Mesenchymal stem cell (in vitro differentiated cells and primary cell): ENCODE results near the gene HNRNPUL1.
"Not testable (repeated sequence)": the region's sequence is repeated elsewhere in the genome, so short reads cannot be mapped to it uniquely, and the experiment has no call there.

Experiments used
- DNase-seq: peaks from one replicate; pipeline ENCODE4 v3.0.0-alpha.2; 2013
- H2AFZ ChIP-seq: one replicate; pipeline ENCODE4 v1.6.1; 2013; ENCODE audit warnings: low read depth, mild to moderate bottlenecking, control low read depth, inconsistent platforms, low read length, moderate library complexity
- H2AK5ac ChIP-seq: 2 replicates; pipeline ENCODE4 v1.6.1; 2013; ENCODE audit warnings: low read length, moderate library complexity, mild to moderate bottlenecking, inconsistent platforms; ENCODE audit not compliant: severe bottlenecking
- H2BK120ac ChIP-seq: one replicate; pipeline ENCODE4 v1.6.1; 2013; ENCODE audit warnings: low read depth, mild to moderate bottlenecking, inconsistent platforms, low read length, moderate library complexity
- H2BK12ac ChIP-seq, 2 experiments: one replicate each; pipeline ENCODE4 v1.6.1; 2013; ENCODE audit warnings: inconsistent platforms in 2 of 2, low read length in 2 of 2, mild to moderate bottlenecking in 2 of 2, moderate library complexity in 2 of 2, control low read depth in 1 of 2
- H2BK15ac ChIP-seq: one replicate; pipeline ENCODE4 v1.6.1; 2013; ENCODE audit warnings: mild to moderate bottlenecking, low read depth, inconsistent platforms; ENCODE audit not compliant: poor library complexity, severe bottlenecking
- H2BK5ac ChIP-seq: 2 replicates; pipeline ENCODE4 v1.6.1; 2013; ENCODE audit warnings: low read depth, mild to moderate bottlenecking, low read length, control low read depth, inconsistent platforms; ENCODE audit not compliant: poor library complexity, severe bottlenecking
- H3K14ac ChIP-seq, 2 experiments: one replicate each; pipeline ENCODE4 v1.6.1; 2013; ENCODE audit warnings: inconsistent platforms in 2 of 2, low read length in 2 of 2, control low read depth in 1 of 2, mild to moderate bottlenecking in 1 of 2, moderate library complexity in 1 of 2
- H3K18ac ChIP-seq, 2 experiments: one replicate each; pipeline ENCODE4 v1.6.1; 2013; ENCODE audit warnings: inconsistent platforms in 2 of 2, low read length in 2 of 2, control low read depth in 1 of 2, low read depth in 1 of 2, mild to moderate bottlenecking in 1 of 2
- H3K23ac ChIP-seq, 2 experiments: one replicate each; pipeline ENCODE4 v1.6.1; 2013; ENCODE audit warnings: inconsistent platforms in 2 of 2, low read length in 2 of 2, mild to moderate bottlenecking in 2 of 2, moderate library complexity in 2 of 2, control low read depth in 1 of 2
- H3K27ac ChIP-seq: 2 replicates; pipeline ENCODE4 v1.5.1; 2013; ENCODE audit warnings: mild to moderate bottlenecking, moderate library complexity, low read length, control low read depth, inconsistent platforms; ENCODE audit not compliant: poor library complexity, severe bottlenecking
- H3K27me3 ChIP-seq, 2 experiments: 2 replicates each; pipeline versions ENCODE4 v1.6.1 to v1.7.0; 2013; ENCODE audit warnings: low read length in 2 of 2, mild to moderate bottlenecking in 2 of 2, moderate library complexity in 2 of 2, control low read depth in 1 of 2, inconsistent platforms in 1 of 2; ENCODE audit not compliant: control insufficient read depth in 1 of 2, insufficient read depth in 1 of 2
- H3K36me3 ChIP-seq, 2 experiments: 2 replicates each; pipeline versions ENCODE4 v1.6.1 to v1.7.0; 2013; ENCODE audit warnings: low read length in 2 of 2, control low read depth in 1 of 2, inconsistent platforms in 1 of 2, low read depth in 1 of 2, mild to moderate bottlenecking in 1 of 2; ENCODE audit not compliant: insufficient read depth in 2 of 2, control insufficient read depth in 1 of 2
- H3K4ac ChIP-seq, 2 experiments: one replicate each; pipeline ENCODE4 v1.6.1; 2013; ENCODE audit warnings: inconsistent platforms in 2 of 2, low read length in 2 of 2, mild to moderate bottlenecking in 2 of 2, moderate library complexity in 2 of 2, control low read depth in 1 of 2, low read depth in 1 of 2
- H3K4me1 ChIP-seq: 2 replicates; pipeline ENCODE4 v1.6.1; 2013; ENCODE audit warnings: low read depth, low read length, control low read depth; ENCODE audit not compliant: control insufficient read depth, insufficient read depth
- H3K4me2 ChIP-seq: 2 replicates; pipeline ENCODE4 v1.6.1; 2013; ENCODE audit warnings: low read length, mild to moderate bottlenecking, inconsistent platforms; ENCODE audit not compliant: poor library complexity, severe bottlenecking
- H3K4me3 ChIP-seq, 2 experiments: 2 replicates each; pipeline versions ENCODE4 v1.5.1 to v1.7.0; 2013; ENCODE audit warnings: low read length in 2 of 2, mild to moderate bottlenecking in 2 of 2, control low read depth in 1 of 2, low read depth in 1 of 2; ENCODE audit not compliant: insufficient read depth in 1 of 2
- H3K79me1 ChIP-seq: replicated peaks from 2 replicates; pipeline ENCODE4 v1.6.1; 2013; ENCODE audit warnings: mild to moderate bottlenecking, control low read depth, low read length, inconsistent platforms; ENCODE audit not compliant: poor library complexity, severe bottlenecking
- H3K9ac ChIP-seq: 2 replicates; pipeline ENCODE4 v1.7.0; 2013; ENCODE audit warnings: mild to moderate bottlenecking, low read length, moderate library complexity
- H3K9me3 ChIP-seq: 2 replicates; pipeline ENCODE4 v1.7.0; 2013; ENCODE audit warnings: mild to moderate bottlenecking, low read length; ENCODE audit not compliant: control insufficient read depth
- H4K8ac ChIP-seq: one replicate; pipeline ENCODE4 v1.6.1; 2013; ENCODE audit warnings: inconsistent platforms, mild to moderate bottlenecking, low read length, moderate library complexity
- H4K91ac ChIP-seq: one replicate; pipeline ENCODE4 v1.6.1; 2013; ENCODE audit warnings: mild to moderate bottlenecking, low read length, inconsistent platforms
- WGBS: methylation state at CpG from one replicate; pipeline ENCODE4 v1.1.7; 2013; ENCODE audit warnings: mixed read lengths; 5-methylcytosine and 5-hydroxymethylcytosine counted together

Gene HNRNPUL1

GRCh38 chr19:41228486-41228885 is 35.7 kb upstream of the HNRNPUL1 start:
- H3K4me1 ChIP-seq = peaks cover 33% of the 10 kb centered on the region
- 66% methylated on average over 2 of the region's 3 CpGs for WGBS
- H3K4ac ChIP-seq = no peak overlapping the region
- no peak overlapping the region for H3K27ac ChIP-seq
- no peak overlapping the region for H3K23ac ChIP-seq
- H4K8ac ChIP-seq = peak overlapping the region; percentile 74
- H3K4me2 ChIP-seq = no peak overlapping the region
- H2BK12ac ChIP-seq = no peak overlapping the region
- no peak overlapping the region for H2AFZ ChIP-seq
- H3K9ac ChIP-seq = no peak overlapping the region
- H3K27me3 ChIP-seq = no peaks in the 10 kb centered on the region
- no peak overlapping the region for H3K18ac ChIP-seq
- DNase-seq = no peak
- H3K36me3 ChIP-seq = peaks cover 55 to 64% of the 10 kb centered on the region in 2 experiments
- H4K91ac ChIP-seq = no peak overlapping the region
- no peaks in the 10 kb centered on the region for H3K9me3 ChIP-seq
- no peak overlapping the region for H2BK15ac ChIP-seq
- no peak overlapping the region for H2BK5ac ChIP-seq
- peak overlapping the region; percentile 60 for H2AK5ac ChIP-seq
- no peak overlapping the region for H3K4me3 ChIP-seq
- no peak overlapping the region for H3K14ac ChIP-seq
- H2BK120ac ChIP-seq = no peak overlapping the region
- H3K79me1 ChIP-seq = peaks cover 13% of the 10 kb centered on the region

- H4K91ac ChIP-seq, H2BK120ac ChIP-seq, H2AFZ ChIP-seq, H3K27me3 ChIP-seq, H2BK5ac ChIP-seq, H3K4ac ChIP-seq, H3K4me2 ChIP-seq, H3K9me3 ChIP-seq, H3K4me3 ChIP-seq, H2BK15ac ChIP-seq, H3K23ac ChIP-seq: not testable (repeated sequence)
- peaks cover 19% of the 10 kb centered on the region for H3K79me1 ChIP-seq
- peaks cover 61 to 69% of the 10 kb centered on the region in 2 experiments for H3K36me3 ChIP-seq
- H2AK5ac ChIP-seq = peak overlapping the region; percentile 10
- H3K18ac ChIP-seq = peak overlapping the region in 1 of 2 experiments; percentile 73
- H2BK12ac ChIP-seq = peak overlapping the region in 1 of 2 experiments; percentile 14
- 65% methylated on average over 5 of the region's 5 CpGs for WGBS
- H4K8ac ChIP-seq = peak overlapping the region; percentile 35
- peak; percentile 58 for DNase-seq
- peak overlapping the region; percentile 3 for H3K9ac ChIP-seq
- H3K4me1 ChIP-seq = peaks cover 27% of the 10 kb centered on the region
- H3K14ac ChIP-seq = peak overlapping the region in 1 of 2 experiments; percentile 49
- H3K27ac ChIP-seq = peak overlapping the region; percentile 2
Observed at GRCh38 chr19:41229338-41229737, 34.8 kb upstream of the HNRNPUL1 start.

DNA sequence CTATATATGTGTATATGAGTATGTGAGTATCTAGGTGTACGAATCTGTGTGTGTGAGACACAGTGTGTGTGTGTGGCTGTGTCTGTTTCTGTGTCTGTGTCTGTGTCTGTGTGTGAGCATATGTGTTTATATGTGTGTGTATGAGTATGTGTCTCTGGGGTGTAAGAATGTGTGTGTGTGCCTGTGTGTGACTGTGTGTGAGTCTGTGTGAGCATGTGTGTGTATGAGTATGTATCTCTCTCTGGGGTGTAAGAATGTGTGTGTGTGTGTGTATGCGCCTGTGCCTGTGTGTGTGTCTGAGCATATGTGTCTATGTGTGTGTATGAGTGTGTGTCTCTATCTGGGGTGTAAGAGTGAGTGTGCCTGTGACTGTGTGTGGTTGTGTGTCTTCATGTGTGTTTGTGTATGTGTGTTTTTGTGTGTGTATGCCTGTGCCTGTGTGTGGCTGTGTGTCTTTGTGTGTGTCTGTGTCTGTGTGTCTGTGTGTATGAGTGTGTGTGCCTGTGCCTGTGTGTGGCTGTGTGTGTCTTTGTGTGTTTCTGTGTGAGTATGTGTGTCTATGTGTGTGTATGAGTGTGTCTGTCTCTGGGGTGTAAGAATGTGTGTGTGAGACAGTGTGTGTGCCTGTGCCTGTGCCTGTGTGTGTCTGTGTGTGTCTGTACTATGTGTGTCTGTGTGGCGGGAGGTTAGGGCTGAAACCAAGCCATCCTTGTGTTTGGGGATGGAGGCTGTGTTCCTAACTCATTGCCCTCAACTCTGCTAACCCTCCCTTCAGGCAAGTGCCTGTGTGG is 33.9 kb upstream of the HNRNPUL1 start:
- Histone ChIP-seq H4K8ac (peak overlapping the region; percentile 59), H4K91ac (peak overlapping the region; percentile 34), H2AK5ac (no peak overlapping the region), H3K27me3 (no peaks in the 10 kb centered on the region), H3K4me2 (no peak overlapping the region), H3K36me3 (peaks cover 61 to 71% of the 10 kb centered on the region in 2 experiments), H3K18ac (peak overlapping the region; percentile 8 to 44), H2BK12ac (peak overlapping the region; percentile 11 to 14), H3K9me3 (no peaks in the 10 kb centered on the region), H3K23ac (no peak overlapping the region), H3K27ac (no peak overlapping the region), H3K9ac (peak overlapping the region; percentile 3), H3K79me1 (peaks cover 19% of the 10 kb centered on the region), H2AFZ (no peak overlapping the region), H3K4me3 (no peak overlapping the region), H3K4me1 (peaks cover 19% of the 10 kb centered on the region), H3K4ac (no peak overlapping the region), H3K14ac (peak overlapping the region in 1 of 2 experiments; percentile 14), H2BK5ac (no peak overlapping the region), H2BK120ac (no peak overlapping the region), H2BK15ac (no peak overlapping the region)
- DNase-seq = peak; percentile 16
- WGBS = 97% methylated on average over 2 of the region's 3 CpGs

DNA sequence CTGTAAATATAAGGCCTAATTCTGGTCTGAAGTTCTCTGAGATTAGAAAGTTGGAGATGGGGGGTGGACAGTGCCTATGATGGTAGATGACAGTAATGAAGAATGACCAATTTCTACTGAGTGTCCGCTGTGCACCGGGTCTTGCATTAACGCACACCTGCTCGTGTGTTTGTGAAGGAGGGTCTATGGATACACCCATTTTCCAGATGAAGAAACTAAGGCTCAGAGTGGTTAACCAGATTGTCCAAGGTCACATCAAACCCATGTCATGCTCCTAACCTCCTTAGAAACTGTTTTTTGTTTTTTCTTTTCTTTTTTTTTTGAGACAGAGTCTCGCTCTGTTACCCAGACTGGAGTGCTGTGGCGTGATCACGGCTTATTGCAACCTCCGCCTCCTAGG is 31.5 kb upstream of the HNRNPUL1 start:
- H3K27me3 ChIP-seq = no peaks in the 10 kb centered on the region
- H3K9ac ChIP-seq = no peak overlapping the region
- no peak overlapping the region for H2AK5ac ChIP-seq
- no peak overlapping the region for H3K4me2 ChIP-seq
- no peak overlapping the region for H2AFZ ChIP-seq
- H3K36me3 ChIP-seq = peaks cover 67 to 80% of the 10 kb centered on the region in 2 experiments
- no peak overlapping the region for H2BK15ac ChIP-seq
- no peak overlapping the region for H3K18ac ChIP-seq
- no peak overlapping the region for H2BK5ac ChIP-seq
- H3K27ac ChIP-seq = no peak overlapping the region
- H4K91ac ChIP-seq = no peak overlapping the region
- H3K23ac ChIP-seq = no peak overlapping the region
- peaks cover 7% of the 10 kb centered on the region for H3K4me1 ChIP-seq
- H2BK12ac ChIP-seq = no peak overlapping the region
- H3K9me3 ChIP-seq = no peaks in the 10 kb centered on the region
- no peak overlapping the region for H3K4me3 ChIP-seq
- no peak overlapping the region for H2BK120ac ChIP-seq
- no peak overlapping the region for H4K8ac ChIP-seq
- DNase-seq = no peak
- WGBS = 98% methylated on average over 8 of the region's 8 CpGs
- peaks cover 21% of the 10 kb centered on the region for H3K79me1 ChIP-seq
- H3K4ac ChIP-seq = no peak overlapping the region
- H3K14ac ChIP-seq = no peak overlapping the region
